Activated T-helper 2 cell treated with anti-CD3 and anti-CD28 coated beads, Interferon-gamma antibody, Interleukin-2, Interleukin-4, amounts not matched to agents 10 μg/mL and 5 μg/mL and 100 μg/mL, durations not matched to agents 14 hours and 24 hours and 36 hours (primary cell): ENCODE data around the gene GUCD1. TPM values are rescaled to one million over a fixed set of nuclear protein-coding genes. Genes with fewer than 3 reads are reported as not detected.
"Not testable (repeated sequence)": the region's sequence is repeated elsewhere in the genome, so short reads cannot be mapped to it uniquely, and the experiment has no call there.

ENCODE experiments used
- DNase-seq: peaks from one replicate; pipeline ENCODE4 v3.0.0; 2021; ENCODE audit warnings: low spot score
- H3K27ac Mint-ChIP-seq: one replicate; pipeline ENCODE4 v1.8.0; 2021; ENCODE audit warnings: mixed read lengths
- H3K27me3 Mint-ChIP-seq: one replicate; pipeline ENCODE4 v1.8.0; 2021; ENCODE audit warnings: low read depth, mixed read lengths
- H3K36me3 Mint-ChIP-seq: one replicate; pipeline ENCODE4 v1.8.0; 2021; ENCODE audit warnings: low read depth, mixed read lengths
- H3K4me1 Mint-ChIP-seq: one replicate; pipeline ENCODE4 v1.8.0; 2021; ENCODE audit warnings: low read depth, mixed read lengths
- H3K4me3 Mint-ChIP-seq: one replicate; pipeline ENCODE4 v1.8.0; 2021; ENCODE audit warnings: low read depth, mild to moderate bottlenecking, moderate library complexity, mixed read lengths
- H3K9me3 Mint-ChIP-seq: one replicate; pipeline ENCODE4 v1.8.0; 2021; ENCODE audit warnings: mixed read lengths
- intact Hi-C: fragments of 100-400 bp; cut with micrococcal nuclease; formaldehyde crosslinking; loops from one replicate; pipeline ENCODE4 v1.15.1; 2023
- total RNA-seq: library from RNA; stranded (reverse); gene quantifications from 2 replicates; pipeline ENCODE4 v1.2.3, GENCODE V29; 2022

GUCD1 gene
- total RNA-seq, result 115 and 128 TPM in 2 replicates

DNA sequence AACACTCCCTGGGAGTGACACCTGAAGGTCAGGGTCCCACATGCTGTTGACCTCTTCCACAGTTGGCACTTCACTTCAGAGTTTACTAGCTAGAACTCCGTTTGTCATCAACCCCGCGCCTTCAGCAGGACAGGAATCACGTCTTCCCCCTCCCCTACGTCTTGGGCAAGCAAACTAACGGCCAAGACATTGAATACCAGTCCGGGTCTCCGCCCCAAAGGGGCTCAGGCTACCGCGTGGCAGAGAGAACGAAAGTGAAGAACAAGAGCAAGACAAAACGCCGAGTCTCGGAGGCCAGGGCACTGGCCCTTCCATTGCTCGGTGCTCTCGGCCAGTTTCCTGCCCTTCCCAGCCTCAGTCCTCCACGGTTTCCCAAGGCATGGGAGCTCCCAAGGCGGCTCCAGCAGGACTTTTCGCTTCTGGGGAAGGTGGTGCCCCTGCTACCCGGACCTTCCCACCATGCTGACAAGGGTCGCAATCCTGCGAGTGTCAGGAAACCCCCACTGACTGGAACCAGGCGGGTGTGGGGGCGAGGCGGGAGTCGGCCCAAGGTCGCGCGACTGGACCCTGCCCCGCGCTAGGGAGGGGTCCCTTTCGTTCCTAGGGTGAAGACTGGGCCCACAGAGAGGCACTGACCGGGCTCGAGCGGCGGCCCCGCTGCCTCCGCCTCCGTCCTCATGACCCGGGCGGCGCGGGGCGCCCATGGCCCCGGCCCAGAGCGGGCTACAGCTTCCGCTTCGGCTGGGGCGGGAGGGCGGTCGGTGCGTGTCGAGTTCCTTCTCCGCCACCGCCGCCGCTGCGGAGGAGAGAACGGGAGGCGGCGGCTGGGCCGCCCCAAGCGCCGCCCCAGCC, at the start of gene GUCD1:
Gene GUCD1 (minus strand): TSS at position 826 of the 852 bp plus-strand sequence. CDS start 147 bp downstream, at position 679.
- H3K27ac Mint-ChIP-seq, result peak within 1 kb of the TSS; percentile 98
- no peaks in the 10 kb centered on the region for H3K27me3 Mint-ChIP-seq
- no peaks in the 10 kb centered on the region for H3K9me3 Mint-ChIP-seq
- intact Hi-C loops, result loop anchor here (1.0 to 10.0 kb wide), 3 partner anchors 48 to 640 kb away; partner anchors contain the start of genes GGT1 and SPECC1L
- peak within 1 kb of the TSS; percentile 97 for H3K4me3 Mint-ChIP-seq
- peaks cover 48% of the 10 kb centered on the region for H3K36me3 Mint-ChIP-seq
- peaks cover 50% of the 10 kb centered on the region for H3K4me1 Mint-ChIP-seq
- DNase-seq, result peak; percentile 37

DNA sequence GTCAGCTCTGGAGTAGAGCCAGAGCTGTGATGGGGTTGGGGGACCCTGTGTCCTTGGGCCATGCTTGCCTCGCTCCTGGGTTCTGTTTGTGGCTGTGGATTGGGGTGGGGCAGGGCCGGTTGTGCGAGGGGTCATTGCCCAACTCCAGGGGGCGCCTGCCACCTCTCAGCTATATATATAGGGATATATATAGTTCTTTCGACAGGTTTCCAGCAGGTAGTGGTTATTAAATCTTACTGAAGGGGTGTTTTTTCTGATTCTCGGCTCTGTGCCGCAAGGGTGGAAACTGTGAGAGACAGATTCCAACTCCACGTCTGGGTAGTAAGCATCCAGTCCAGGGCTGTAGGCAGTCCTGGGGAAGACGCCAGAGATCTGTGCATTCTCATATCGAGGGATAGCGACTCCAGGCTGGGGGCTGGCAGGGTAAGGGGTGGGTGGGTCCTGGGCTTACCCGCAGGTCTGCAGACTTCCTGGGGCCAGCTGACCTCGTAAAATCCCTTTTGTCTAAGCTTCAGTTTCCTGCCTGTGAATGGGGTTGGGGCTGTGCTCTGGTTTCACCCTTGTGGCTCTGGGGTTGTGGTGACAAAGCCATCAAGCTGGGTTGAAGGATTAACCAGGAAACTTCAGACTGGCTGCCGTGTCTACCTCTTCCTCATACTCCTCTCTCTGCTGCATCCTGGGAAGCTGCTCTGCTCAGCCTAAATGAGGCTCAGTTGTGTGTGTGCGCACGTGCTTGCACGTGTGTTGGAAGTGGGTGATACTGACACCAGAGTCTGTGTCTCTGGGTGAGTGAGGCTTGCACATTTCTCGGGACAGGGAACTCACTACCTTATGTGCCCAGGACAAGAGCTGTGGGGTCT, 49.1 kb upstream of the GUCD1 start:
- not testable (repeated sequence) for H3K9me3 Mint-ChIP-seq, H3K36me3 Mint-ChIP-seq, H3K27me3 Mint-ChIP-seq, DNase-seq
- intact Hi-C loops, result loop anchor here (5.0 kb wide), 1 partner anchor 47 kb away; the partner anchor contains the start of genes GUCD1 and SNRPD3
- H3K27ac Mint-ChIP-seq, result peak overlapping the region; percentile 80
- H3K4me3 Mint-ChIP-seq, result peak overlapping the region; percentile 59
- H3K4me1 Mint-ChIP-seq, result peaks cover 35% of the 10 kb centered on the region

DNA sequence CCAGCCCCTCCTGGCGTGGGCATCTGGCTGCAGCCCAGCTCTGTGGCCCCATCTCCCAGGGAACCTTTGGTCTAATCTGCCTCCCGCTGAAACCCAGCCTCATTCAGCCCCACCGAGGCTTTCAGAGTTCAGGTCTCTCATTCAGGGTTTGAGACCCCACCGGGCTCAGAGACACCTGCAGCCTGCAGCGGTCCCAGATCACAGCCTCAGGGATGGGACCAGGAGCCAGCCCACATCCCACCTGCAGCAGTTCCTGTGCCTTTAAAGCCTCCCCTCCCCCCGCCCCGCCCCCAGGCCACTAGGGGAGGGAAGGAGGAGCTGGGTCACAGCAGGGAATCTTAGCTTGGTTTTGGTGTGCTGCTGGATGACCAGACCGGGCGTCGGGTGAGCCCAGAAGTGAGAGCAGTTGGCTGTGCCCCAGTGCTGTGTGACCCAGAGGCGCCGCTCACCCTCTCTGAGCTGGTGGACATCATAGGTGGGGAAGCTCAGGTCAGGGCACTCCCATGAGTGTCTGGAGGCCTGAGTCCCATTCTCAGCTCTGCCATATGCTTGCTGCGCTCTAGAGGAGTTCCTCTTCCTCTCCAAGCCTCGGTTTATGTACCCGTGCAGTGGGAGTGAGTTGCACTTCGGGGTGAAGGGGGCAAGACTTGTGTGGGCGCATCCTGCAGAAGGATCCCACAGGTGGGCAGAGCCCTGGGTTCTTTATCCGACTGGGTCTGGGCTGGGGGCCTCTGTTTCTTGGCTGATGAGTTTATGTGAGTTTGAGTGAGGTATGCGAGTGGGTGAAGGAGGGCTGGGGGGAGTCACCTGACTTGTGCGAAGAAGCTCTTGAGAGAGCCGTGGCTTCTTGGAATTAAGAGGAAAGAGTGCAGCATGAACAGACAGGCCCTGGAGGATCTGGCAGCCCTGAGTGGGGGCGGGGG, 48.2 kb upstream of the GUCD1 start, which contains the start of gene GGT1:
Gene GGT1 (plus strand): TSS at position 347 of the 923 bp plus-strand sequence. CDS start 7,889 bp downstream, outside the sequence.
- Mint-ChIP-seq H3K27ac (peak within 1 kb of the TSS; percentile 80), H3K4me3 (peak within 1 kb of the TSS; percentile 59), H3K4me1 (peaks cover 35% of the 10 kb centered on the region)
- H3K9me3 Mint-ChIP-seq, H3K36me3 Mint-ChIP-seq, H3K27me3 Mint-ChIP-seq, DNase-seq: not testable (repeated sequence)
- intact Hi-C loops, result loop anchor here (5.0 kb wide), 1 partner anchor 46 kb away; the partner anchor contains the start of genes GUCD1 and SNRPD3

DNA sequence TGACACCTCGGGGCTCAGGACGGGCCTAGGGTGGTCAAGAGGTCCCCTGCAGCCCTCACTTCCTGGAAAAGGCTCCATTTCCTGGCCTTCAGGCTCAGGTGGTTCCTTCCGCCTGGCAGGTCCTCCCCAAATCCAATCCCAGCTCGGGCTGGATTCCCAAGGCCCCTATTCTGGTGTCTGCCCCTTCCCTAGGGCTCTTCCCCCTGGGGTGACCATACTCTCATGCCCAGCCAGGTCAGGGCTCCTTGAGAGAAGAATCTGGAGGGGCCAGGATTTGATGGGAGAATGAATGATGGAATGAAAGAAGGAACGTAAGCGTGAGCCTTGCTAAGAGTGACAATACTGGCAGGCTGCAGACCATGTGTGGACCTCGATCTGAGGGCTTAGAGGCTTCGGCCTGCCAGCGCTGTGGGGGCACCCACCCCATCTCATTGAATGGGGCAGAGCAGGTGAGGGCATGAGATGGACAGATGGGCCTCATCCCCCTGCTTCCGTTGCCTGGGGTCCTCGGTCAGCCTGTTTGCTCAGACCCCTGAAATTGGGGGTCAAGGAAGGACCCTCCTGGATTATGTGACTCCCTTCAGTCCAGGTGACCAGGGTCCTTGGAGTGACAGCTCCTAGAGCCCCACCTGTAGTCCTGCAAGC, 47.3 kb upstream of the GUCD1 start:
- not testable (repeated sequence) for H3K4me3 Mint-ChIP-seq, H3K9me3 Mint-ChIP-seq, DNase-seq, H3K27ac Mint-ChIP-seq, H3K36me3 Mint-ChIP-seq, H3K27me3 Mint-ChIP-seq
- intact Hi-C loops, result loop anchor here (5.0 kb wide), 1 partner anchor 45 kb away; the partner anchor contains the start of genes GUCD1 and SNRPD3
- peaks cover 32% of the 10 kb centered on the region for H3K4me1 Mint-ChIP-seq

DNA sequence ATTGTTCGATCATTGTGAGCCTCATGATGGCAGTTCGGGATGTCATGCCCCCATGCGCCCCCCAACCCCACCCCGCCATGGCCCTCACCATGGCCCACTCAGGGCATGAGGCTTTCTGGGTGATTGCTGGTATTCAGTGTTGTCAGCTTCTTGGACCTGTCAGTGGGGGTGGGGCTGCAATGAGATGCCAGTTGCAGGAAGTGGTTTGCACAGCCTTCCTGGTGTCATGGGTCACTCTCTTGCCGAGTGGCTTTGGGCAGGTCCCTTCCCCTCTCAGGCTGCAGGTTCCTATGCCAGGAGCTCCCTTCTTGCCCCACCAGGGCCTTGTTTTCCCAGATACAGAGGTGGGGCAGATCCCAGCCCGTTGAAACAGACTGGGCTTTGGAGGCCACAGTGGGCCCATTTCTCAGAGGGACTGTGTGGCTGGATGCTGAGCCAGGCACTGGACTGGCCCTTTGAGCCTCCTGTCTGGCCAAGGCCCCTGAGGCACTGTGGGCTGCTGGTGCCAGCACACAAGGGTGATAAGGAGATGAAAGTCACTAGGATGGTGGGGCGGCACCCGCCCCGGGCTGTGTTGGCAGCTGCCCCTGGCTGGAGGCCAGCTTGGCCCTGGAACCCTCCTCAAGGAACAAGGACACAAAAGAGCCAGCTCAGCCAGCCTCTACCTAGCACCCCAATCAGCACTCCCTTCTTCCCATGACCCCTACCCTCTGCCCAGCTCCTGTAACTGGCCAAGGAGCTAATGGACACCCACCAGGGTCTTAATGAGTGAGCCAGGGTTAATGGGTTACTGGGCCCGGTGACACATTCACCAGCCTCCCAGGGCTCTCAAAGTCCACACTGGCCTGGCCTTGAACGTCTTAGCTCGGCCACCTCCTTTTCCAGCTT, 46.5 kb upstream of the GUCD1 start:
- peaks cover 31% of the 10 kb centered on the region for H3K4me1 Mint-ChIP-seq
- intact Hi-C loops, result loop anchor here (5.0 kb wide), 1 partner anchor 44 kb away; the partner anchor contains the start of genes GUCD1 and SNRPD3
- no peak for DNase-seq
- H3K4me3 Mint-ChIP-seq, result no peak overlapping the region
- H3K9me3 Mint-ChIP-seq, result no peaks in the 10 kb centered on the region
- H3K36me3 Mint-ChIP-seq, result no peaks in the 10 kb centered on the region
- peak overlapping the region; percentile 70 for H3K27ac Mint-ChIP-seq
- no peaks in the 10 kb centered on the region for H3K27me3 Mint-ChIP-seq

DNA sequence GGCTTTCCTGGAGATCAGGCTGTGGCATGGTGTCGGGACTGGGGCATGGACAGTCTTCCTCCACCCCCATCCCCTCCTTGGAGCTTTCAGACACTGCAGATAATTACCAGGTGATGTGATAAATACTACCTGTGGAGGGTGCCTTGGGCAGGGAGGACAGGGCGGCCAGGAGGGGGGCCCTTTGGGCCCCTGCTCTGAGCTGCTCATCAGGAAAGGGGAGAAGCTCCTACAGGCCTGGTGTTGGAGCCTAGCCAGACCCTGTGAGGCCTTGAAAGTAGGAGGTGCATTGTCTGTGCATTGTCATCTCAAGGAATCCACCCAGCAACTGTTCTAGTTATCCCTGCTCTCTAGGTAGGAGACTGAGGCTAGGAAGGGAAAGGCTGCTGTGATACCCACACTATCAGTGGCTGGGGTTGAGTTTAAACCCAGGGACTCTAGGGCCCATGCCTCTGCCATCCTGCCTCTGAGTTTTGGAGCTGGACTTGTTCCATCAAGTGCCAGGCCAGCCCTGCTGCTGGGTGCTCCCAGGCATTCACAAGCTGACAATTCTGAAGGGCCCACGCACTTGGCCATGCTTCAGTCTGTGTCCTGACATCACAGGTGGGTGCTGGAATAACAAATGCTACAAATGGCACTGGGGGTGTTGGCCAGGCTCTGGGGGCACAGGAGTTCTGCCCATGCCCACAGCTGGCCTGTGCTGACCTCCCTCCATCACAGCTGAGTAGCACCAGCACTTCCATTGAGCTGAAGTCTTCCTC, 45.2 kb upstream of the GUCD1 start:
- DNase-seq, H3K36me3 Mint-ChIP-seq, H3K4me3 Mint-ChIP-seq, H3K27me3 Mint-ChIP-seq, H3K9me3 Mint-ChIP-seq: not testable (repeated sequence)
- Mint-ChIP-seq H3K4me1 (peaks cover 28% of the 10 kb centered on the region), H3K27ac (peak overlapping the region; percentile 38)
- intact Hi-C loops, result loop anchor here (5.0 kb wide), 1 partner anchor 43 kb away; the partner anchor contains the start of genes GUCD1 and SNRPD3

DNA sequence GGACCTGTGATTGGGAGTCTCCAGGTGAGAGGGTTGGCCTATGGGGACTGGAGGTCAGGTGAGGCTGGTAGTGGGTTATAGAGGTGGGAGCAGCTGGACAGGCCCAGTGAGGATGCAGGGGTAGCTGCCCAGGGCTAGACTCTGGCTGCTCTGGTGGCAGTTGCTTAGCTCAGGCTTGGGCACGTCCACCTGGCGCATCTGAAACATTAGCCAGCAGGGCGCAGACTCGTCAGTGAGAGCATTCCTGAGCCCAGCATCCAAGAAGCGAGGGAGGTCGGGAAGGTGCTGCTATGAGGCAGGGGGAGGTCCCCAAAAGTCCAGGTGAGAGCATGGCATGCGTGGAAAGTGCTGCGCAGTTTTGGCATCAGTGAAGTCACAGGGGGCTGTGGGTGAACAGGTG, 44.6 kb upstream of the GUCD1 start:
- no peak for DNase-seq
- Mint-ChIP-seq H3K4me1 (peaks cover 28% of the 10 kb centered on the region), H3K27ac (no peak overlapping the region), H3K9me3 (no peaks in the 10 kb centered on the region), H3K4me3 (no peak overlapping the region), H3K27me3 (no peaks in the 10 kb centered on the region), H3K36me3 (no peaks in the 10 kb centered on the region)
- intact Hi-C loops, result no loop called here

DNA sequence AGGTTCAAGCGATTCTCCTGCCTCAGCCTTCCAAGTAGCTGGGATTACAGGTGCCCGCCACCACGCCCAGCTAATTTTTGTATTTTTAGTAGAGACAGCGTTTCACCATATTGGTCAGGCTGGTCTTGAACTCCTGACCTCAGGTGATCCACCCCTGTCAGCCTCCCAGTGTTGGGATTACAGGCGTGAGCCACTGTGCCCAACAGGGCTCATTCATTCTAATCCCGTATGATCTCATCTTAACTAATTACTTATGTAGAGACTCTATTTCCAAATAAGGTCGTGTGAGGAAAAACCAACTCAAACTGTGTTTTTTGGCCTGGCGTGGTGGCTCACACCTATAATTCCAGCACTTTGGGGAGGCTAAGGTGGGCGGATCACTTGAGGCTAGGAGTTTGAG, 42.1 kb upstream of the GUCD1 start:
- intact Hi-C loops, H3K36me3 Mint-ChIP-seq, DNase-seq, H3K27me3 Mint-ChIP-seq, H3K4me3 Mint-ChIP-seq, H3K27ac Mint-ChIP-seq, H3K9me3 Mint-ChIP-seq: not testable (repeated sequence)
- peaks cover 15% of the 10 kb centered on the region for H3K4me1 Mint-ChIP-seq

DNA sequence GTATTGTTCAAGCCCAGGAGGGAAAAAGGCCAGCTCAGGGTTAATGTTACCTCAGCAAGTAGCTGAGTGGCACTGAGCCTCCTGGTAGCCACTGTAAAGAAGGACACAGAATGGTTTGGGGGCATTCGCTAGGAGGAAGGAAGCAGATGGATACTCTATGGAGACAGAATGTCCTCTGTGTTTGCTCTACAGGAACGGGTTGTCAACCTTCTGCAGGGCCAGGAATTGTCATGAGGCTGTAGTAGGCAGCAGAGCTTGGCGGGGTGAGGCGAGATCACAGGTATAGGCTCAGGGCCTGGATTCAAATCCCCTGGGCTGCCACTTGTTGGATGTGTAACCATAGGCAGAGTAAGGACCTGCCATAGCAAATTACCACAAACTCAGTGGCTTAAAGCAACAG, 40.9 kb upstream of the GUCD1 start:
- H3K4me1 Mint-ChIP-seq, result peaks cover 6% of the 10 kb centered on the region
- H3K9me3 Mint-ChIP-seq, result no peaks in the 10 kb centered on the region
- no peak overlapping the region for H3K4me3 Mint-ChIP-seq
- H3K27ac Mint-ChIP-seq, result no peak overlapping the region
- H3K36me3 Mint-ChIP-seq, result no peaks in the 10 kb centered on the region
- intact Hi-C loops, result no loop called here
- peaks cover 1% of the 10 kb centered on the region for H3K27me3 Mint-ChIP-seq
- DNase-seq, result no peak

DNA sequence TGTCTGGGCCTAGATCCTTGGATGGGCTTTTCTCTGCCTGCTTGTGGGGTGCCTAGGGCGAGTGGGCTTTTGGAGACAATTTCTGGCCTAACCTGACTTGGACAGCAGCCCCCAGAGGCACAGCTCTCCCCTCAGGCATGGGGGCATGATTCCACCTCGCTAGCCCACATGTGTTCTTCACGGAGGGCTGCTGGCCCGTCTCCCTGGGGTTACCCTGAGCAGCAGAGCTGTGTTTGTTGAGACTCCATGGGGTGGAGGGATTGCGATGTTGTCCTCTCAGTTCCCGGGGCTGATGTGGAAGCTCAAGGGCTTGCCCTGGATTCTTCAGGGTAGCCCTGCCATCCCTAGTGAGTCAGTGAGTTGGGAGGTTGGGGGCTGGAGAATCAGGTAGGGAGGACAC, 40.3 kb upstream of the GUCD1 start:
- Mint-ChIP-seq H3K4me1 (peaks cover 6% of the 10 kb centered on the region), H3K4me3 (no peak overlapping the region), H3K27ac (no peak overlapping the region), H3K27me3 (peaks cover 1% of the 10 kb centered on the region), H3K36me3 (no peaks in the 10 kb centered on the region), H3K9me3 (no peaks in the 10 kb centered on the region)
- intact Hi-C loops, result no loop called here
- no peak for DNase-seq
